CD1c-positive myeloid dendritic cell (primary cell): ENCODE measurements around the gene XKR7.
"Not testable (repeated sequence)": the region's sequence is repeated elsewhere in the genome, so short reads cannot be mapped to it uniquely, and the experiment has no call there.

ENCODE experiments used
- DNase-seq: peaks from one replicate; pipeline ENCODE4 v3.0.0-alpha.2; 2016; ENCODE audit errors: extremely low spot score

XKR7 gene, protein sequence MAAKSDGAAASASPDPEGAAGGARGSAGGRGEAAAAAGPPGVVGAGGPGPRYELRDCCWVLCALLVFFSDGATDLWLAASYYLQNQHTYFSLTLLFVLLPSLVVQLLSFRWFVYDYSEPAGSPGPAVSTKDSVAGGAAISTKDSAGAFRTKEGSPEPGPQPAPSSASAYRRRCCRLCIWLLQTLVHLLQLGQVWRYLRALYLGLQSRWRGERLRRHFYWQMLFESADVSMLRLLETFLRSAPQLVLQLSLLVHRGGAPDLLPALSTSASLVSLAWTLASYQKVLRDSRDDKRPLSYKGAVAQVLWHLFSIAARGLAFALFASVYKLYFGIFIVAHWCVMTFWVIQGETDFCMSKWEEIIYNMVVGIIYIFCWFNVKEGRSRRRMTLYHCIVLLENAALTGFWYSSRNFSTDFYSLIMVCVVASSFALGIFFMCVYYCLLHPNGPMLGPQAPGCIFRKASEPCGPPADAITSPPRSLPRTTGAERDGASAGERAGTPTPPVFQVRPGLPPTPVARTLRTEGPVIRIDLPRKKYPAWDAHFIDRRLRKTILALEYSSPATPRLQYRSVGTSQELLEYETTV

DNA sequence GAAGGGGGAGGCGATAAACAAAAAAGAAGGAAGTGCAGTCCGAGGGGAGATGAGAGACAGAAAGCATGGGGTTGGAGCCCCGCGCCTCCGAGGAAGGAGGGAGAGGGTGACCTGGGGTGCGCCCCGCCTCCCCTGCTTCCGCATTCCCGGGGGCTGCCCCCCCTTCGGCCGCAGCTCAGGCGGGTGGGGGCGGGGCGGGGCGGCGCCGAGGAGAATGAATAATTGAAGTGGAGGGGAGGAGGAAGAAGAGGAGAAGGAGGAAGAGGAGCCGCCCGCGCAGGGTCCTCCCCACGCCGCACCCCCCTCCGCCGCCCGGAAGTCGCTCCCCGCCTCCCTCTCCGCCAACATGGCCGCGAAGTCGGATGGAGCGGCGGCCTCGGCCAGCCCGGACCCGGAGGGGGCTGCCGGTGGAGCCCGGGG, at the start of gene XKR7:
Gene XKR7, plus strand, starts transcription at position 322 of the 420 bp plus-strand sequence. Its CDS starts 25 bp downstream, at position 347.
- DNase-seq = peak; percentile 40

DNA sequence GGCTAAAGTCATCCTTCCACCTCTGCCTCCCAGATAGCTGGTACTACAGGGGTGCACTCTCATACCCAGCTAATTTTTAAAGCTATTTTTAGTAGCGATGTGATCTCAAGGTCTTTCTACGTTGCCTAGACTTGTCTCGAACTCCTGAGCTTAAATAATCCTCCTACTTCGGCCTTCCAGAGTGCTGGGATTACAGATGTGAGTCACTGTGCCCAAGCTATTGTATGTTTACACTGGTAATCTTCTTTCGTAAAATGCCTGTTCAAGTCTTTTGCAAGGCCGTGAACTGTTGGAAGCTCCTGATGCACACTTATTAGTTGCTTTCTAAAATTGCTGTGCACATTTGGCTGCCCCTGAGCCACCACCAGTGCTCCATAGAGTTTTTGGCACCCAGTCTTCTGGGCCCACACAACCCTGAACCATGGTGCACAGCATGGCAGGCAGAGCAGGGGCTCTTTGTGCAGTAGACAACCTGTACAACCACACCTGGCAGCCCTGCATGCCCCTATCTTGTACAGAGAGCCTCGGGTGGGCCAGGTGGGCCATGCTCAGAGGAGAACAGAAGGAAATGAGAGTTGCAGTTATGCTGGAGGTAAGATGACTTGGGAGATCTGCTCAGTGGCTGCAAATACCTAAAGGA, 49.4 kb upstream of the XKR7 start:
- DNase-seq = no peak

DNA sequence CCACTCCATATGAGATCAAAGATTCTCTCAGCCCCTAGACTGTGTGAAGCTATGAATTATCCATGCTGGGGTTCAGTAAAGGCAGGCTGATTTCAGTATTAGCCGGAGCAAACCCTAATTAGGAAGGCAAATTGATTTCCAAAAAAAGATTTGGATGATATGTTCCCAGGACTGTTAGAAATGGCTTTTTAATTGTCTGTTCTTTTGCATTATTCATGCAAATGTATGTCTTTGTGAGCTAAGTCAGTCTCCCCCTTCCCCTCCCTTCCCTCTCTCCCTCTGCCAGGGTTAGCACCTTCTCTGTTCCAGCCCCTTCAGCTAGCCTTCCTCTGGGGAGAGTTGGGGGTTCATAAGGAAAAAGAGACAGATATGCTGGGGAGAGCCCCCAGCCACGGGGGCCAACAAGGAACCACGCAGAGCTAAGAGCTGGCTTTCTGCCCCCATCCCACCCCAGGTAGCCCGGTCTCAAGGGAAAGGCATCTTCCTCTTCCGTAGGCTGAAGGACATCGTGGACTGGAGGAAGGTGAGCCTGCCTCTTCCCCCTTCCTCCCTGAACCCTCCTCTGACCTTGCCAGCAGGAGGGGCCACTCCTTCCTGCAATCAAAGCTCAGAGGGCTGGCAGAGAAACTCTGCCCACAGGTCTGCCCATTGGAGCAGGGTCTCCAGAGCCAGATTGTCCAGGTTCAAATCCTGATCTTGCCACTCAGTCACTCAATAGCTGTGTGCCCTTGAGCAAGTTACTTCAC, 48.4 kb upstream of the XKR7 start:
- DNase-seq = no peak

DNA sequence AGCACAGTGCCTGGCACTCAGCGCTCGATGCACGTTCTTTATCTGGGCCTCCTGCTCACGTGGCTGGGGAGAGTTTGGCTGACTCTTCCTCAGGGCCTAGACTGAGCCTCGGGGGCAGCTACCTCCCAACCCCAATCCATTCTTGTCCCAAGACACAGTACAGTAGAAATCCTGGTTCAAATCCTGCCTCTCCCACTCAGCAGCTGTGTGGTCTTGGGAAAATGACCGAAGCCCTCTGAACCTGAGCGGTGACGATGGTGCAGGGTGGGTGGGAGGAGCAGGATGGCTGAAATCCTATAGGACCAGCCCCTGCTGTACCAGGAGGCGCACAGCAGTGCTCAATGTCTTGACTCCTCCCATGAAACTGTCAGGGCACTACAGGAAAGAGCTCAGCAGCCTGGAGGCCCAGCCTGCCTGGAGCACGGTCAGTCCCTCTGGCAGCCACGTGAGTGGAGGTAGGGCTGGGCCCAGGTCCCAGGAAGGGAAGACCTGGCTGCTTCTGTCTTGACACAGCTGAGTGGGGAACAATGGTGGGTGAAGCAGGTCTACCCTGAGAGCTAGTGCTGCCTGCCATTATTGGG, 47.6 kb upstream of the XKR7 start:
- no peak for DNase-seq

DNA sequence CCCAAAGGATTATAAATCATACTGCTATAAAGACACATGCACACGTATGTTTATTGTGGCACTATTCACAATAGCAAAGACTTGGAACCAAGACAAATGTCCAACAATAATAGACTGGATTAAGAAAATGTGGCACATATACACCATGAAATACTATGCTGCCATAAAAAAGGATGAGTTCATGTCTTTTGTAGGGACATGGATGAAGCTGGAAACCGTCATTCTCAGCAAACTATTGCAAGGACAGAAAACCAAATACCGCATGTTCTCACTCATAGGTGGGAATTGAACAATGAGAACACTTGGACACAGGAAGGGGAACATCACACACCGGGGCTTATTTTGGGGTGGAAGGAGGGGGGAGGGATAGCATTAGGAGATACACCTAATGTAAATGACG, 46.5 kb upstream of the XKR7 start:
- DNase-seq = not testable (repeated sequence)

DNA sequence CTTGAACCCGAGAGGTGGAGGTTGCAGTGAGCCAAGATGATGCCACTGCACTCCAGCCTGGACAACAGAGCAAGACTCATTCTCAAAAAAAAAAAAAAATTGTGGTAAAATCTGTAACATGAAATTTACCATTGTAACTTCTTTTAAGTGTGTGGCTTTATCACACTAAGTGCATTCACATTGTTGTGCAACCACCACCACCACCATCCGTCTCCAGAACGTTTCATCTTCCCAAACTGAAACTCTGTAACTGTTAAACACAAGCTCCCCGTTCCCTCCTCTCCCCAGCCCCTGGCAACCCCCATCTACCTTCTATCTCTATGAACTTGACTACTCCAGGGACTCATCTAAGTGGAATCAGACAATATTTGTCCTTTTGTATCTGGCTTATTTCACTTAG, 45.8 kb upstream of the XKR7 start:
- DNase-seq = no peak

DNA sequence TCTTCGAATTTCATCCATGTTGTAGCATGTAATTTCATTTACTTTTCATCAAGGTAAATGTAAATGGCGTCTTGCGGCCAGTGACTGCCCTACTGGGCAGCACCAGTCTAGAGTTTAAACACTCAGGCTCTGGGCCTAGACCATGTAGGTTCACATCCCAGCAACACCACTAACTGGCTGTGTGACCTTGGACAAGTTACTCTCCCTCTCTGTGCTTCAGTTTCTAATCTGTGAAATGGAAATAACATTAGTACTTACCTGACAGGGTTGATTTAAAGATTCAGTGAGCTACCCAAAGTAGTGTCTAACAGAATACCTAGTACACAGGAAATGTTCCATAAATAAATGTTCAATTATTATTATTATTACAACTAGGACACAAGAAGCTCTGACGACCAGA, 45.4 kb upstream of the XKR7 start:
- DNase-seq = no peak

DNA sequence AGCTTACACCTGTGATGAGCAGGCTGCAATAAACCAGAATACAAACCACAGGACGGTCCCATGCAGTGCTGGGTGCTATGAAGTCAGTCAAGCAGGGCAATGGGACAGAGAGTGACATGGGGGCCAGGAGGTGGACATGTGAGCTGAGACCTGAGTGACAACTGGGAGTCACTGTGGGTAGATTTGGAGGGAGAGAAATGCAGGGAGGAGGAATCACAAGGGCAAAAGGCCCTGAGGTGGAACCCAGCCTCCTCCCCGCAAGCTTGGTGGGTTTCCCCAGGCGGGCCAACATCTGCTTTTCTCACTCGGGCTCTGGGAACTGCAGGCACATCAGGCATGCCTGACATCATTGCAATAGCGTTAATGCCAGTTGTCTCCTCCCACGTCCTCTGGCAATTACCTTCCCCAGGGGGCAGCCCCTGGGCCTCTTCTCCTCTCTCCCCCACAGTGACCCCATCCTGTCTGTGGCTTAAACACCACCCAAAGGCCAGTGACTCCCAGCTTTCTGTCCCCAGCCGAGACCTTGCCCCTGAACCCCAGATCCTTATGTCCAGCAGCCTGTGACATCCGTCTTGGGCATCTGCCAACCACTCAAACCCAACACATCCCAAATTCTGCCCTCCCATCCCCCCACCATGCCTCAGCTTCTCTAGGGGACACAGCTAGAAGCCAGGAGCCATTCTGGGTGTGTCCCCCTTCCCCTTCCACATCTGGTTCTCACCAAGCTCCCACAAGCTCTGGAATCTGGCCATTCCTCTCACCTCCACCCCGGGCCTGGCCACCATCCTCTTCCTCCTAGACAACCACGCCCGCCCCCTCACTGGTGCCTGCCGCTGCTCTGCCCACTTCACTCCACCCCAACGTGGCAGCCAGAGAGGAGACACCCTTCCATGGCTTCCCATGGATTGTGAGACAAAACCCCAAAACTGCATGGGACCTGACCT, 44.3 kb upstream of the XKR7 start:
- peak; percentile 6 for DNase-seq

DNA sequence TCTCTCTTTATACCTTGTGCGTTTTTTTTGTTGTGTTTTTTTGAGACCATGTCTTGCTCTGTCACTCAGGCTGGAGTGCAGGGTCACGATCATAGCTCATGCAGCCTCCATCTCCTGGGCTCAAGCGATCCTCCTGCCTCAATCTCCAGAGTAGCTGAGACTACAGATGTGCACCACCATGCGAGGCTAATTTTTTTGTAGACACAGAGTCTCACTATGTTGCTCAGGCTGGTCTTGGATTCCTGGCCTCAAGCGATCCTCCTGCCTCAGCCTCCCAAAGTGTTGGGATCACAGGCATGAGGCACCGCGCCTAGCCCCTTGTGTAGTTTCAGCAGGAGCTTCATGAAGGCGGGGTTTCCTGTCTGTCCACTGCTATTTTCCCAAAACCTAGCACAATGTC, 43.4 kb upstream of the XKR7 start:
- no peak for DNase-seq

DNA sequence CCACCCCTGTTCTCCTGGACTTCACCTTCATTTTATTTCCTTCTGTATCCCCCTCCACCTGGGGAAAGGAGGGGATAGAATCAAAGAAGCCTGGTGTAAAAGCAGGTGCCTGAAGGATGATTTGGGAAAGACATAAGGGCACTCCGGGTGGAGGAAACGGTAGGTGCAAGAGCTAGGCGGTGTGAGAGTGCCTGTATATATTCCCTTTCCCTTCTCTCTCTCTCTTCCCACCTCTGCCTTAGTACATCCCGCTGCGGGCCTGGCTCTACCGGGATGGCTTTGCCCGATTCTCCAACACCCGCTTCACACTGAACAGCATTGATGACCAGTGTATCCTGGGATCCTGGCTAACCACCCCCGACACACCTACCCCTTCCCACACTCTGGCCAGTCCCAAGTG, 42.3 kb upstream of the XKR7 start:
- DNase-seq = no peak

DNA sequence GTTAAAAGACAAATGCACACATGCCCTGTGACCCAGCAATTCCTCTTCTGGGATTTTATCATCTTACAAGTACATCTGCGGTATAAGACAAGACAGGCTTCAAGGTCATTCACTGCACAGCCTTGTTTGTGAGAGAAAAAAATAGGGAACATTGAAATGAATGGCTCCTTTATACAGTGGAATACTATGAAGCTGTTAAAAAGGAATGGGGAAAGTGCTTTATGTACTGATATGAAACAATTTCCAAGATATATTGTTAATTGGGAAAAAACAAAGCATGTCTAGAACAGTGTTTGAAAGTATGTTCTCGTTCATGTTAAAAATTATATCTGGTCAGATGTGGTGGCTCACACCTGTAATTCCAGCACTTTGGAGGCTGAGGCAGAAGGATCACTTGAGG, 41.5 kb upstream of the XKR7 start:
- no peak for DNase-seq

DNA sequence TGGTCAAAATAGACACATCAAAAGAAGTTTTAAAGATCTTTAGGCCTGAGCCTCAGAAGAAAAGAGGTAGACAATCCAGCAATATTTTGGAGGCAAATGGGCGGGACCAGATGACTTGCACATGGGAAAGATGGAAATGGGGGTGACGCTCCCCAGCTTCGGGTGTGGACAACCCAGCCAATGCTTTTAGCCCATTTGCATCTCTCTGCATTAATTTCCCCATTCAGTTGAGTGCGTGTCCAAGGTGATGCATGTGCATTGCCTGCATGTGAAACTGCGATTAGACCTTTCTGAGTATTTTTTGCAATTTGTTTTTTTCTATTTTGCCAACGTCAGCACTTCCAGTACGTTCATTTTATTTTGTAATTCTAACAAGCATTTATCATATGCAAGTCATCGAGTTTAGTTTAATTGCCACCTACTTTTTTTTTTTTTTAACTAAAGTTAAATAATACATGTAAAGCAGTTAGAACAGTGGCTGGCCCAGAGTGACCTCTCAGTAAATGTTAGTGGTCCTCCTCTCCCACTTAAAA, 40.3 kb upstream of the XKR7 start:
- DNase-seq = no peak

DNA sequence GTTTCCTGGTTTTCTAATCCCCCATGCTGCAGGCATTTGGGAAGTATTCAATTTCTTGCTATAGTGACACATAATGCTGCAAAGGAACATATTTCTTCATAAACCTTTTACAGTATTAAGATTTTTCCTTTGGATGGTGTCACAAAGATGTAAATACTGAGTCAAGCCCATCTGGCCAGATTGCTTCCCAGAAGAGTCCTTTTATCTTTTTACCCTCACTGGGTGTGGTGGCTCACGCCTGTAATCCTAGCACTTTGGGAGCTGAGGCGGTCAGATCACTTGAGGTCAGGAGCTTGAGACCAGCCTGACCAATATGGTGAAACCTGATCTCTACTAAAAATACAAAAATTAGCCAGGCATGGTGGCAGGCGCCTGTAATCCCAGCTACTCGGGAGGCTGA, 38.3 kb upstream of the XKR7 start:
- not testable (repeated sequence) for DNase-seq

DNA sequence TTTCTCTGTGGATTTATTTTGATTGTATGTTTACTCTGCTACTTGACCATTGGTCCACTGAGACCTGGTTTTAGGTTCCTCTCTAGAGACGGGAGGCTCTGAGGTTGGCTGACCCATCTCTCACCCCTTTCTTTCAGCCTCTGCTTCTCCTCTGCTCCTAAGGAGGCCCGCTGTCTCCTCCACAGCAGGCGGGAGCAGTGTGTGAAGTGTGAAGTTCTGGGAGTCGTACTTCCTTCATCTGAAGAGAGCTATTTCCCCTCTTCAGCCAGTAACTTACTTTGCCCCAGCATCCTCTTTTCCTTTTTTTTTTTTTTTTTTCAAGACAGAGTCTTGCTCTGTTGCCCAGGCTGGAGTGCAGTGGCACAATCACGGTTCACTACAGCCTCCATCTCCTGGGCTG, 37.2 kb upstream of the XKR7 start:
- DNase-seq = peak; percentile 39

DNA sequence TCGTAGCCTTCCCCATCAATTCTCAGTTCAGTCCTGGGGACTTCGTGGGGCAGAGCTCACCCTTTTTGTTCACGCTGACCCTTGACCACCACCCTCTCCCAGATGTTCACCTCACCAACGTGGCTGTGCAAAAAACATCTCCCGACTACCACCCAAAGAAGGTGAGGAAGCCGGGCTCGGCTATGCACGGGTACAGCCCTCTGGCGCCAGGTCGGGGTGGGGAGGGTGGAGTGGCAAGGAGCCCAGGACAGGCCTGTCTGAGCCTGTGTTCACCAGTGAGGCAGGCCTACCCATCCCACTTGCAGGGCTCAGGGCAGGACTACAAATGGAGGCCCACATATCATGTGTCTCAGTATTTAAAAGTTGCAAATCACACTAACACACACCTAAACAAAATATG, 34.3 kb upstream of the XKR7 start:
- no peak for DNase-seq

DNA sequence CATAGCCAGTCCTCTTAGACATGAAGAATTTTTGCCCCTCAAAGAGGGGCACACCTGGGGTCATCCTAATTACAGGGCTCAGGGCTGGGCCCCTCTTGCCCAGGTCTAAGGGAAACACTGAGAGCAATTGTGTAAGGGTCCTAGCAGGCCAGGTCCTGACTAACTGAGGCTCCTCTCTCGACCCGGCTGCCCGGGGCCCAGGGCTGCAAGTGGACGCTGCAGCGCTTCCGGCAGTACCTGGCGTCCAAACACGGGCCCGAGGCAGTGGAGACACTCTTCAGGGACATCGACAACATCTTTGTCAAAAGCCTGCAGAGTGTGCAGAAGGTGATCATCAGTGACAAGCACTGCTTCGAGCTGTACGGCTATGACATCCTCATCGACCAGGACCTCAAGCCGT, 33.5 kb upstream of the XKR7 start:
- DNase-seq = no peak

DNA sequence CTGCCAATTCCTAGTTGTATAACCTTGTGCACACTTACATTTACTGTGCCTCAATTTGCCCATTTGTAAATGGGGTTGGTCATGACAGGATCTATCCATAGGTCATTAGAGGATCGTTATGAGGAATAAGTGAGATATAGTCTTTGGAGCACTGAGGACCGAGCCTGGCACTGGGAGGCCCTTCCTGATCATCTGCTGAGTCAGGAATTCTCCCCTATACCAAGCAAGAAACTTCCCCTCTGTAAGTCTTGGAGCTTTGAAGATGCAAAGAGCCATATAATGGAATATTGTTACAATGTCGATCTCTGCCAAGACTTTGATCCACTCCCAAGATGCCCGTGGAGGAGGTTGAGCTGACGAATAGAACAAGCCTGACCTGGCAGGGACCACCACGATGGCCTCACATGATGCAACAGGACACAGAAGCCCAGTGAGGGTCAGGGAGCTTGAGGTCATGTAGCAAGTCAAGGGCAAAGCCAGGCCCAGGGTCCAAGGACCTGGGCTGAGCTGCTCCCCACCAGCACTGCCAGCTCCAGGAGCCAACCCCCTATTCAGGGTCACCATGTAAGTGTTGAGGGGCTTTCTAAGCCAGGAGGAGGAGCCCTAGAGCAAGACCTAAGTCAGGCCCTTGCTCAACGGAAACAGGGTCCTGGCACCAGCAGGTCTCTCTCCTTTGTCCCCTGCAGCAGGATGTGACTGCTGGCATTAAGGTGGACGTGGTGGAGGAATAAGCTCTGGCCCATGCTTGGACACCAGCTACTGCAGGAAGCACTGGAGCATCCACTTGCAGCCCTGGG, 32.8 kb upstream of the XKR7 start:
- DNase-seq = no peak

DNA sequence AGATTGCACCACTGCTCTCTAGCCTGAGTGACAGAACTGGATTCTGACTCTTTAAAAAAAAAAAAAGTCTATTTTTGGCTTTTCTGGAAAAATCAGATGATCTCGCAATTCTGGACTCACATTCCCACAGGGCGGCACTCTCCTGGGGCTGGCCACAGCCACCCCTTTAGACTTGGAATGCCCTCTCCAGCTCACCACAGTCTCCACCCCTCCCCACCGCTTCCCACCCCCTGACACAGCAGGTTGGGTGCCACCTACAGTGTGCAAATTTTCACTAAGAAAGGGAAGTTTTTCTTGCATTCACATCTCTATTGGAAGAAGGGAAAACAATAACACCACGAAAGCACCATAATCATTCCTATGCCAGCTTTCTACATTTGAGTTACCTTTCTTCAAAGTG, 31.5 kb upstream of the XKR7 start:
- DNase-seq = no peak

DNA sequence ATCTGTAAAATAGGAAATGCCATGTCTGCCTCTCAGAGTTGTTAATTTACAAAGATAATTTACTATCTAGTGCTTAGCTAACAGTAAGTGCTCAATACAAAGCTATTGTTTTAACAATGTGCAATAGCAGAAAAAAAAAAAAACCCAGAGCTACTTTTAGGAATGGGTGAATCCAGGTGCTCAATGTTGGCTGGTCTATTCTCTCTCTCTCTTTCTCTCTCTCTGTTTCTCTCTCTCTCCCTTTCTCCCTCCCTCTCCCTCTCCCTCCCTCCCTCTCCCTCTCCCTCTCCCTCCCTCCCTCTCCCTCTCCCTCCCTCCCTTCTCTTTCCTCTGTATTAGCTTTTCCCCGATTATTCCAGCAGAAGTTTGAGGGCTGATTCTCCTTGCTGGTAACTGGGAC, 30.1 kb upstream of the XKR7 start:
- no peak for DNase-seq

DNA sequence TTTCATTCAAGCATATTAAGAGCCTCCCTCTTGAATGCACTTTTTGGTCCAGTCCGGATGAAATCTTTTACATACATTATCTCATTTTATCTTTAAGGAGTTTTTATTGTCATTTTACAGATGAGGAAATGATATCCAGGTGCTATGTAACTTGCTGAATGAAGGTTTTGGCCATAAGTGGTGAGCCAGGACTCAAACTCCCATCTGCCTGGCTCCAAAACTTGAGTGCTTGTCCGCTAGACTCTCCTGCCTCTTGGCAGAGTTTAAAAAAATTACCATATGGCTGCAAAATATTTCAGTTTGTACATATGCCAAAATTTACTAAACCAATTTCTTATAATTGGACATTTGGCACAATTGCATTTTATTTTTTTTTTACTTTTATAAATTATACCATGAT, 28.3 kb upstream of the XKR7 start:
- no peak for DNase-seq
